Epithelial cell of proximal tubule (primary cell): Measurements from ENCODE around the gene RGS3. TPM values are rescaled to one million over a fixed set of nuclear protein-coding genes. Genes with fewer than 3 reads are reported as not detected.

Source experiments
- DNase-seq: peaks from one replicate; pipeline ENCODE4 v3.0.0-alpha.2; 2011; ENCODE audit warnings: low read depth
- H3K4me3 ChIP-seq: 2 replicates; pipeline ENCODE4 v1.5.1; 2011; ENCODE audit warnings: low read depth, mild to moderate bottlenecking, low read length
- total RNA-seq: library from RNA; depleted of rRNA; stranded (reverse); fragments of >200 nt; gene quantifications from 2 replicates; pipeline ENCODE4 v1.2.3, GENCODE V29; 2015
- TF ChIP-seq, protein P1 (sequence below): conservative IDR thresholded peaks from 2 replicates; pipeline ENCODE4 v1.5.1; 2012; ENCODE audit warnings: low read depth, mild to moderate bottlenecking, low read length

RGS3 gene
- total RNA-seq, 1 donor from 2014 or later: 79.2 TPM

DNA sequence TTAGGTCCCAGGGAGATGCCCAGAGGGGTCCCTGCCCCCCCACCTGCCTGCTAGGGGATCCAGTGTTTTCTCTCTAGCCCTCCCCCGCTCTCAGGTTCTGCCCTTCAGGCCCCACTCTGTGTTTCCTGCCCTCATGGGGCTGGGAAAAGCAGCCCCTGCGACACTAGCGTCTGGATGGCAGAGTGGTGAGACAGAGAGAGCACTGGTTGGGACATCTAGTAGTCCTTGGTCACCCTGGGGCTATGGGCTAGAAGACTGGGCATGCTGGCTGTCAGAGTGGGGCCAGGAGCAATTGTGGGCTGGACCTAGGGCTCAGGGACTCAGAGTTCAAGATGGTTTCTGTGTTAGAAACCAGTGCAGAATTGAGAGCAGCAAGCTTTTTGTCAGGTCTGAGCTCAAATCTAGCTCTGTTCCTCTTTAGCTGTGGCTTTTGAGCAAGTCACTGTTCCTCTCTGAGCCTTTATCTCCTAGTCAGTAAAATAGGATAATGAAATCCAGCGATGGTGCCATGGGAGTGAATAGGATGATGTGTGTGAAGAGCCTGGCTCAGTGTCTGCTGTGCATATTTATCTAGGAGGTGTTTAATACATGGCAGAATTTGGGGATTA is 39.0 kb downstream of the RGS3 start:
- no peak for DNase-seq
- TF ChIP-seq, protein P1, sequence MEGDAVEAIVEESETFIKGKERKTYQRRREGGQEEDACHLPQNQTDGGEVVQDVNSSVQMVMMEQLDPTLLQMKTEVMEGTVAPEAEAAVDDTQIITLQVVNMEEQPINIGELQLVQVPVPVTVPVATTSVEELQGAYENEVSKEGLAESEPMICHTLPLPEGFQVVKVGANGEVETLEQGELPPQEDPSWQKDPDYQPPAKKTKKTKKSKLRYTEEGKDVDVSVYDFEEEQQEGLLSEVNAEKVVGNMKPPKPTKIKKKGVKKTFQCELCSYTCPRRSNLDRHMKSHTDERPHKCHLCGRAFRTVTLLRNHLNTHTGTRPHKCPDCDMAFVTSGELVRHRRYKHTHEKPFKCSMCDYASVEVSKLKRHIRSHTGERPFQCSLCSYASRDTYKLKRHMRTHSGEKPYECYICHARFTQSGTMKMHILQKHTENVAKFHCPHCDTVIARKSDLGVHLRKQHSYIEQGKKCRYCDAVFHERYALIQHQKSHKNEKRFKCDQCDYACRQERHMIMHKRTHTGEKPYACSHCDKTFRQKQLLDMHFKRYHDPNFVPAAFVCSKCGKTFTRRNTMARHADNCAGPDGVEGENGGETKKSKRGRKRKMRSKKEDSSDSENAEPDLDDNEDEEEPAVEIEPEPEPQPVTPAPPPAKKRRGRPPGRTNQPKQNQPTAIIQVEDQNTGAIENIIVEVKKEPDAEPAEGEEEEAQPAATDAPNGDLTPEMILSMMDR: no peak
- no peak overlapping the region for H3K4me3 ChIP-seq

DNA sequence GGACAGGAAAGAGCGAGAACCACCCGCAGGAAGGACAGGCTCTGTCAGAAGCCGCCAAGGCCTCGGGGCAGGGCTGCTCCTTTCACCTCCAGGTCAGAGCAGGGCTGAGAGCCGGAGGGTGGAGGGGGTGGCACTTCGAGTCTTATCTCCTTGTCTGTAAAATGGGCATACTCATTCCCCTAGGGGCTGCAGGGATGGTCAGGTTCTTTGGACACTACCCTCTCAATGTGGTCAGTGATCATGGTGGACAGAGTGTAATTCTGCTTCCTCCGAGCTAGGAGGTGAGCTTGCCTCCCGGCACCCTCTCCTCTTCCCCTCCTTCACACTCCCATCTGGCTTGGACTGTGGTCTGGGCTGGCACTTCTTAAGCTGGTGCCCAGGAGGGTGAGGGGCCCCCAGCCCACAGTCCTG is 39.6 kb downstream of the RGS3 start:
- H3K4me3 ChIP-seq: no peak overlapping the region
- DNase-seq: no peak
- TF ChIP-seq, protein P1: no peak

DNA sequence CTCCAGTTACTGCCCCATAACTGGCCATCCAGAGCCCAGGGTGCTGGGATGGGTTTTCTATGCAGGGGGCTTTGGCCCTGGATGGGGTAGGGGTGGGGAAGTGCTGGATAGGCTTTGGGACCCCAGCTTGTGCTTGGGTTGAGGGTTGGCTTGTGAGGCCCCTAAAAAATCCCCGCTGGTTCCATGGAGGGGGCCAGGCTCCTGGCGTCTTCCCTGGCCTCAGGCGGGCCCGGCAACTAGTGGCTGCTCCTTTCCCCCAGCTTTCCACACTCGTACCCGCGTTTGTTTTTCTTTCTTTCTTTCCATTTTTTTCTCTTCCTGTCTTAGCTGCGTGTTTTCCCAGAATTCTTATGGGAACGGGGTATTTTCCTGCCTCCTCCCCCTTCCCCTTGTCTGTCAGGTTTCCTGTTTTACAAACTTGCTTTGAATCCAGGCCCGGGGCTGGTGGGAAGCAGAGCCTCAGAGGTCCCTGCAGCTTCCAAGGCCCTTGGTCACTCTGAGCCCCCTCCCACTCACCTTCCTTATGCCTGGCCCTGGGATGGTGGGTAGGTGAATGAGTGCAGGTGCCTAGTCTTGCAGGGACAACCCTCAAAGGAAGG is 40.2 kb downstream of the RGS3 start:
- no peak for DNase-seq
- H3K4me3 ChIP-seq: no peak overlapping the region
- TF ChIP-seq, protein P1: no peak

DNA sequence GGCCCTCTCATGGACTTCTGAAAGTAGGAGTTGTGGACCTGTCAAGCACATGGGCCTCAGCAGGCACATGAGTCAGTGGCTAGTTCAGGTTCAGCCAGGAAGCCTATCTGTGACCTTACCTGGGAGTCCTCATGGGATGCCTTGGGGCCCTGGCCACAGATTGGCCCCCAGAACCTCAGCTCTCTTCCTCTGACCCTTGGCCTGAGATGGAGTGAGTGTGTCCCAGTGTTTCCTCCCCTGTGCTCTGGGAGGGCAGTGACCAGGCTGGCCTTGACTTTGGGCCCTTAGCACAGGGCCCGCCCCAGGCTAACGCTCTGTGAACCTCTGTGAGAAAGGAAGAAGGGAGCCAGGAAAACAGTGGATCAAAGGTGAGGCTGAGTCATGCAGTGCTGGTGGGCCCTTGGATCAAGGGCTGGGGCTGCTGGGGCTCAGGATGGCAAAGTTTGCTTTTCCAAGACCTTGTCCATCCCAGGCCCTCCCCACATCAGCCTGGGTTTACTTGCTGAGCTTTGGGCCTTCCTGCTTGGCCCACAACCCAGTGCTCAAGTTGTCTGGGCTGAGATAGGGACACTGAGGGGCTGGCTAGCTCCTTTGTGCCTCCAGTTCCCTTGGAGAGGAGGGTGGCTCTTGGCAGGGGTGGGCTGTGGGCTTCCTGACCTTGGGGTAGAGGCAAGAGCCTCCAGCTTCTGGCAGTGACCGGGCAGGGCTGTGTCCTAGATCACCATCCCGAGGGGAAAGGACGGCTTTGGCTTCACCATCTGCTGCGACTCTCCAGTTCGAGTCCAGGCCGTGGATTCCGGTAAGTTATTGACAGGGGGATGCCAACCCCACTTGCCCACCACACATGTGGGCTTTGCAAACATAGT is 41.4 kb downstream of the RGS3 start:
- no peak for DNase-seq
- H3K4me3 ChIP-seq: no peak overlapping the region
- TF ChIP-seq, protein P1: no peak

DNA sequence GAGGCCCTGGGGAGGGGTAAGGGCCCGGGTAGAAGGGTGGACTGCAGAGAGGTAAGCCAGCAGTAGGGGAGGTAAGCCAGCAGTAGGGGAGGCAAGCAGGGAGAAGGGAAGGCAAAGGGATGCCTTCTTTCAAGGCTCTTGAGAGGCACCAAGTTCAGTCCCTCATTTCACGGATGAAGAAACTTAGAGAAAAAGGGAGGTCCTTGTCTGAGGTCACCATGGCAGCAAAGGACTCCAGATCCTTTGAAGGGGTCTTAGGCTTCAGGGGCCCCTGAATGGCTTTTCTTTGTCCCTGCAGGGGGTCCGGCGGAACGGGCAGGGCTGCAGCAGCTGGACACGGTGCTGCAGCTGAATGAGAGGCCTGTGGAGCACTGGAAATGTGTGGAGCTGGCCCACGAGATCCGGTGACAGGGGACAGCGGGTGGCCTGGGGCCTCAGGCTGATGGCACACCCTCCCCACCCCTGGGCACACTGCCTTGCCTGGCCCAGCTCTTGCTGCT is 42.6 kb downstream of the RGS3 start:
- no peak for DNase-seq
- H3K4me3 ChIP-seq: no peak overlapping the region
- TF ChIP-seq, protein P1: no peak

DNA sequence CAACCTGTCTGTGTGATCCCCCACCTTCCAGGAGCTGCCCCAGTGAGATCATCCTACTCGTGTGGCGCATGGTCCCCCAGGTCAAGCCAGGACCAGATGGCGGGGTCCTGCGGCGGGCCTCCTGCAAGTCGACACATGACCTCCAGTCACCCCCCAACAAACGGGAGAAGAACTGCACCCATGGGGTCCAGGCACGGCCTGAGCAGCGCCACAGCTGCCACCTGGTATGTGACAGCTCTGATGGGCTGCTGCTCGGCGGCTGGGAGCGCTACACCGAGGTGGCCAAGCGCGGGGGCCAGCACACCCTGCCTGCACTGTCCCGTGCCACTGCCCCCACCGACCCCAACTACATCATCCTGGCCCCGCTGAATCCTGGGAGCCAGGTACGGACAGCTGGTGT is 43.7 kb downstream of the RGS3 start:
- H3K4me3 ChIP-seq: no peak overlapping the region
- DNase-seq: no peak
- TF ChIP-seq, protein P1: no peak
